Breast epithelium (tissue), 4 donors: ENCODE data around the gene NXPH4. TPM values are rescaled to one million over a fixed set of nuclear protein-coding genes. Genes with fewer than 3 reads are reported as not detected.

ENCODE experiments used
- DNase-seq, 2 donors: peaks; one replicate each; pipeline ENCODE4 v3.0.0-alpha.2; 2019; ENCODE audit warnings: low spot score in 2 of 2
- H3K27ac ChIP-seq, 2 donors: fragments of 200-600 bp; sonication (generic) in 1 of 2; one replicate each; pipeline ENCODE4 v1.5.1; 2016 to 2019; ENCODE audit warnings: mild to moderate bottlenecking in 1 of 2
- H3K27me3 ChIP-seq, 2 donors: fragments of 200-600 bp; sonication (generic) in 1 of 2; one replicate each; pipeline versions ENCODE4 v1.5.1 to v1.6.0; 2017 to 2019; ENCODE audit warnings: control low read depth in 1 of 2, mild to moderate bottlenecking in 1 of 2
- H3K36me3 ChIP-seq: fragments of 200-600 bp; one replicate; pipeline ENCODE4 v1.5.1; 2019
- H3K4me1 ChIP-seq, 2 donors: fragments of 200-600 bp; sonication (generic); one replicate each; pipeline ENCODE4 v1.5.1; 2016 to 2019; ENCODE audit warnings: control low read depth in 1 of 2
- H3K4me3 ChIP-seq, 3 donors: fragments of 200-600 bp; sonication (generic); 1 replicate in 2 of 3; 2 replicates in 1 of 3; pipeline ENCODE4 v1.5.1; 2016 to 2019; ENCODE audit warnings: mild to moderate bottlenecking in 3 of 3, moderate library complexity in 2 of 3
- H3K9me3 ChIP-seq, 2 donors: fragments of 200-600 bp; sonication (generic) in 1 of 2; one replicate each; pipeline ENCODE4 v1.5.1; 2016 to 2019; ENCODE audit warnings: control low read depth in 1 of 2
- POLR2A ChIP-seq: fragments of 450-650 bp; IDR thresholded peaks from one replicate; pipeline ENCODE4 v1.6.1; 2016; ENCODE audit warnings: antibody characterized with exemption, mild to moderate bottlenecking, moderate library complexity
- POLR2AphosphoS5 ChIP-seq, 3 donors: sonication (generic); formaldehyde crosslinking; IDR thresholded peaks; one replicate each; pipeline ENCODE4 v1.6.1; 2017; ENCODE audit warnings: antibody characterized with exemption in 3 of 3
- intact Hi-C: fragments of 100-400 bp; cut with DNase I; formaldehyde crosslinking; loops from one replicate; pipeline ENCODE4 v1.15.1; 2023; ENCODE audit warnings: low total_unique reads
- total RNA-seq, 3 donors: library from RNA; depleted of rRNA; stranded (reverse); fragments of >200 nt; gene quantifications; one replicate each; pipeline ENCODE4 v1.1.0, GENCODE V29; 2016
- TF ChIP-seq, protein P1 (sequence below), 3 donors: fragments of 450-650 bp; IDR thresholded peaks; one replicate each; pipeline ENCODE4 v1.5.1; 2016 to 2017; ENCODE audit warnings: antibody characterized with exemption in 3 of 3, mild to moderate bottlenecking in 3 of 3, moderate library complexity in 3 of 3

NXPH4 gene
- total RNA-seq, 3 donors from 2014 or later, result 0.33 TPM; not detected in 2

DNA sequence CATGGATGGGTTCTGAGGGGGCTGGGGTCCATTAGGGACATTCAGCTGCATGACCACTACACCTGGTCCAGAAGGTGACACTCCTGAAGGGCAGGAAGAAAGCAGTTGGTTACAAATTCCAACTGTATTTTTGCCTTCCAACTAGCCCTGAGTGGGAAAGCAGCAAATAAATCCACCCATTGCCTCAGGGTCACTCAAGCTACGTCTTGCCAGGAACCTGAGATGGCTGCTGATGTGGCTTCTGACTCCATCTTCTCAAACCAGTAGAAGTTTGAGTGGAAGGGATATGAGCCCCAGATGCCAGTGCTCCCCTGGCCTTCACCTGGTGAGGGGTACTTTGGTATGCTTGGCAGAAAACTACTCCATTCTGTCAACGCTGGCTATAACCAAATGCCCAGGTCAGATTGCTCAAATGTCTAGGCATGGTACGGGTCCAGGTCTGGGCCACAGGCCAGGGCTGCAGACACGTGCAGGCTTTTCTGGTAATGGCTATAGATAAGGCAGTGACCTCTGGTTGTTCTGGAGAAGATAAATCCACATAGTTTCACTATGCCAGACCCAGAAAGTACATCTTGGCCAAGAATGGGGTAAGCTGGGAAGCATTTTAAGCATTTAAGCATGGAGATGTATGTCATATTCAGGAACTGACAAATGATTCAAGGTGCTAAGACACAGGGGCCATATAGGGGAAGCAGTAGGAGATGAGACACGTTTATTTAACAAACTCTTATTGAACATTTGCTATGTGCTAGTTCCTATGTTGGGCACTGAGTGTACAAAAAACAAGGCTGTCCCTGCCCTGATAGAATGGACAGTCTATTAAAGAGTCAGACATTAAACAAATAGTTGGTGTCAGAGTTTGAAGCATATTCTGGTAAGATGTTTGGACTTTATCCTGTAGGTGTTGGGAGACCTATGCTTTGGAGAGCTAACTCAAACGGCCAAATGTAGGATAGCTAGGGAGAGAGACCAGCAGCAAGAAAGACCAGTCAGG, 42.7 kb downstream of the NXPH4 start:
- H3K36me3 ChIP-seq, result no peaks in the 10 kb centered on the region
- H3K4me1 ChIP-seq, result no peaks in the 10 kb centered on the region
- no peak overlapping the region for H3K4me3 ChIP-seq
- TF ChIP-seq POLR2AphosphoS5 (IDR thresholded peaks at IDR 0.05) (no peak), POLR2A (no peak)
- TF ChIP-seq, protein P1, sequence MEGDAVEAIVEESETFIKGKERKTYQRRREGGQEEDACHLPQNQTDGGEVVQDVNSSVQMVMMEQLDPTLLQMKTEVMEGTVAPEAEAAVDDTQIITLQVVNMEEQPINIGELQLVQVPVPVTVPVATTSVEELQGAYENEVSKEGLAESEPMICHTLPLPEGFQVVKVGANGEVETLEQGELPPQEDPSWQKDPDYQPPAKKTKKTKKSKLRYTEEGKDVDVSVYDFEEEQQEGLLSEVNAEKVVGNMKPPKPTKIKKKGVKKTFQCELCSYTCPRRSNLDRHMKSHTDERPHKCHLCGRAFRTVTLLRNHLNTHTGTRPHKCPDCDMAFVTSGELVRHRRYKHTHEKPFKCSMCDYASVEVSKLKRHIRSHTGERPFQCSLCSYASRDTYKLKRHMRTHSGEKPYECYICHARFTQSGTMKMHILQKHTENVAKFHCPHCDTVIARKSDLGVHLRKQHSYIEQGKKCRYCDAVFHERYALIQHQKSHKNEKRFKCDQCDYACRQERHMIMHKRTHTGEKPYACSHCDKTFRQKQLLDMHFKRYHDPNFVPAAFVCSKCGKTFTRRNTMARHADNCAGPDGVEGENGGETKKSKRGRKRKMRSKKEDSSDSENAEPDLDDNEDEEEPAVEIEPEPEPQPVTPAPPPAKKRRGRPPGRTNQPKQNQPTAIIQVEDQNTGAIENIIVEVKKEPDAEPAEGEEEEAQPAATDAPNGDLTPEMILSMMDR (IDR thresholded peaks at IDR 0.05), result no peak
- intact Hi-C loops, result no loop called here
- DNase-seq, result no peak
- no peak overlapping the region for H3K27ac ChIP-seq
- H3K27me3 ChIP-seq, result no peaks in the 10 kb centered on the region
- no peaks in the 10 kb centered on the region for H3K9me3 ChIP-seq

- Histone ChIP-seq H3K4me1 (no peaks in the 10 kb centered on the region), H3K36me3 (no peaks in the 10 kb centered on the region), H3K4me3 (no peak overlapping the region), H3K27me3 (no peaks in the 10 kb centered on the region), H3K27ac (no peak overlapping the region), H3K9me3 (no peaks in the 10 kb centered on the region)
- intact Hi-C loops, result no loop called here
- DNase-seq, result no peak
- no peak for TF ChIP-seq POLR2A
- no peak for TF ChIP-seq POLR2AphosphoS5 (IDR thresholded peaks at IDR 0.05)
- TF ChIP-seq, protein P1 (IDR thresholded peaks at IDR 0.05), result no peak
Observed at GRCh38 chr12:57260366-57260765, 43.8 kb downstream of the NXPH4 start.

GRCh38 chr12:57261428-57261865, 44.9 kb downstream of the NXPH4 start:
- H3K36me3 ChIP-seq, result no peaks in the 10 kb centered on the region
- no peaks in the 10 kb centered on the region for H3K9me3 ChIP-seq

GRCh38 chr12:57262126-57262822, 45.7 kb downstream of the NXPH4 start:
- no peak for TF ChIP-seq POLR2AphosphoS5 (IDR thresholded peaks at IDR 0.05)
- TF ChIP-seq POLR2A, result no peak
- TF ChIP-seq, protein P1 (IDR thresholded peaks at IDR 0.05), result no peak
- Histone ChIP-seq H3K27me3 (no peaks in the 10 kb centered on the region), H3K27ac (no peak overlapping the region), H3K9me3 (no peaks in the 10 kb centered on the region), H3K36me3 (no peaks in the 10 kb centered on the region), H3K4me3 (no peak overlapping the region), H3K4me1 (no peaks in the 10 kb centered on the region)
- no peak for DNase-seq
- intact Hi-C loops, result no loop called here

More at GRCh38 chr12:57261428-57261865, 44.9 kb downstream of the NXPH4 start:
- no peaks in the 10 kb centered on the region for H3K27me3 ChIP-seq
- H3K4me3 ChIP-seq, result no peak overlapping the region
- H3K4me1 ChIP-seq, result no peaks in the 10 kb centered on the region
- TF ChIP-seq POLR2A (no peak), POLR2AphosphoS5 (IDR thresholded peaks at IDR 0.05) (no peak)
- TF ChIP-seq, protein P1 (IDR thresholded peaks at IDR 0.05), result no peak
- H3K27ac ChIP-seq, result no peak overlapping the region
- intact Hi-C loops, result no loop called here
- DNase-seq, result no peak

DNA sequence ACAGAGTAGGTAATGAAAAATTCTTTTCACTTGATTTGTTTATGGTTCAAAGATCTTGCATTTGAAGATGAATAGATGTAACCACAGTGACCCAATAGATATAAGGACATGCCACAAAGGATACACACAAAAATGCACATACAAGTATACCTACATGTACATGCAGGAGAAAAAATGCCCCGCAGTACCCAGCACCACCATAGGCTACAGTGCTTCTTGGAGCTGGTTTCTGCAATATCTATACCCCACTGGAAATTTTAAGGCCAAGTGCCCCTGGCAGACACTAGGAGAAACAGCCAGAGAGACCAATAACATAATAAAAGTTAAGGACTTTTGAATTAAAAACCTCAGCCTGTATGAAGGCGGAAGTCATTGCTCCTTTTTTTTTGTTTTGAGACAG, 46.5 kb downstream of the NXPH4 start:
- DNase-seq, result no peak
- no peaks in the 10 kb centered on the region for H3K4me1 ChIP-seq
- no peaks in the 10 kb centered on the region for H3K36me3 ChIP-seq
- no peak overlapping the region for H3K27ac ChIP-seq
- no peaks in the 10 kb centered on the region for H3K9me3 ChIP-seq
- TF ChIP-seq POLR2AphosphoS5 (IDR thresholded peaks at IDR 0.05) (no peak), POLR2A (no peak)
- TF ChIP-seq, protein P1 (IDR thresholded peaks at IDR 0.05), result no peak
- intact Hi-C loops, result no loop called here
- H3K4me3 ChIP-seq, result no peak overlapping the region
- H3K27me3 ChIP-seq, result no peaks in the 10 kb centered on the region
